GM04503 (cell line): ENCODE measurements around the gene FAM20C.
"Not testable (repeated sequence)": the region's sequence is repeated elsewhere in the genome, so short reads cannot be mapped to it uniquely, and the experiment has no call there.

Source experiments
- DNase-seq: peaks from one replicate; pipeline ENCODE4 v3.0.0-alpha.2; 2012; ENCODE audit warnings: low read depth

FAM20C gene

GRCh38 chr7:293681-294439 is 101.5 kb downstream of the FAM20C start:
- no peak for DNase-seq

- no peak for DNase-seq
Measured at GRCh38 chr7:294440-295154, 102.2 kb downstream of the FAM20C start.

- no peak for DNase-seq
Measured at GRCh38 chr7:295155-296154, 103.1 kb downstream of the FAM20C start.

- no peak for DNase-seq
Measured at GRCh38 chr7:296373-296945, 104.1 kb downstream of the FAM20C start.

- DNase-seq = not testable (repeated sequence)
Measured at GRCh38 chr7:297141-297540, 104.8 kb downstream of the FAM20C start.

GRCh38 chr7:297611-298374 is 105.4 kb downstream of the FAM20C start:
- DNase-seq = no peak

DNA sequence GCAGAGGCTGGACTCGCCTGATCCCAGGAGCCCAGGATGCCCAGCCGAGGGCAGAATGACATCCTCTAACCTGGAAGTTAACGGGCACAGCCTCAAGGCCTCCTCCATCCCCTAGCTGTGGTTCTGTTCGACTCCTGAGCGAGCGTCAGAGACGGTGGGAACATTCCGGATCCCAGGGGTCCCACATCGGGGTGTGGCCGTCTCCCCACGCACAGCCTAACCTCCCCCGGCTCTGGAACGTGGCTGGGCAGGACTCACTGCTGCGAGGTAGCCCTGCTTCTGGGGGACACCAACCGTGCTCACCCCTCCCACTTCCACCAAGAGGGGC is 106.0 kb downstream of the FAM20C start:
- no peak for DNase-seq

- DNase-seq = no peak
Measured at GRCh38 chr7:298743-299142, 106.4 kb downstream of the FAM20C start.

DNA sequence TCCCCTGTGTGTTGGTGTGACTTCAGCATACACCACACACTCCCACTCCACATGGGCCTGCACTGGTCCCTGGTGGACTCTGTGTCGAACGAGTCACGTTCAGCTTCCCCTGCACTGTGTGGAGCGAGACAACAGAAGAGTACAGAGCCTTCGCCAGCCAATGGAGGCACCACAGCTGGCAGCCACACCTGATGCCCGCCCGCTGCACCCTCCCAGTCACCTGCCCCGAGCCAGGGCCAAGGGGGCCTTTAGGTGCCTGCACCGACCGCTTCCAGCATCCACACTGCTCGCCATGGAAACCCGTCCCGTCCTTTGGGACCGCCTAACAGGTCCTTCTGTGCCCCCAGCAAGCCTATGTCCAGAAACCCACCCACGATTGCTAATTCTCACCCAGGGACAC is 106.8 kb downstream of the FAM20C start:
- DNase-seq = no peak

GRCh38 chr7:299628-300027 is 107.3 kb downstream of the FAM20C start:
- no peak for DNase-seq

DNA sequence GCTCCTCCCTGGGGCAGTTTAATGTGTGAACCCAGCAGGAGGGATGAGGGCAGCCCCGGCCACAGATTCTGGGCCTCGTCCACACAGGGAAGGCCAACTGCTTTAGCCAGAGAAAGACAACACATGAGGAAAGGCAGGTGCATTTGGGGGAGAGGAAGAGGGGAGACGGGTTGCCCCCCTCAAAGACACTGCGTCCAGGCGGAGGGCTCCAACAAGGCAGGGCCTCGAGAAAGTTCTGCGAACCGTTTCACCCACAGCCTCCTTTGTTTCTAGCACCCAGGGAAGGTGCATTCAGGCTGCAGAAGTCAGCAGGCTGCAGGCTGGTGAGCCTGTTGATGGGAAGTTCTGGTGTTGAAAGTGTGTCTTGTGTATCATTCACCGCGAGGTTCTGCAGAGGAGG is 107.7 kb downstream of the FAM20C start:
- no peak for DNase-seq

DNA sequence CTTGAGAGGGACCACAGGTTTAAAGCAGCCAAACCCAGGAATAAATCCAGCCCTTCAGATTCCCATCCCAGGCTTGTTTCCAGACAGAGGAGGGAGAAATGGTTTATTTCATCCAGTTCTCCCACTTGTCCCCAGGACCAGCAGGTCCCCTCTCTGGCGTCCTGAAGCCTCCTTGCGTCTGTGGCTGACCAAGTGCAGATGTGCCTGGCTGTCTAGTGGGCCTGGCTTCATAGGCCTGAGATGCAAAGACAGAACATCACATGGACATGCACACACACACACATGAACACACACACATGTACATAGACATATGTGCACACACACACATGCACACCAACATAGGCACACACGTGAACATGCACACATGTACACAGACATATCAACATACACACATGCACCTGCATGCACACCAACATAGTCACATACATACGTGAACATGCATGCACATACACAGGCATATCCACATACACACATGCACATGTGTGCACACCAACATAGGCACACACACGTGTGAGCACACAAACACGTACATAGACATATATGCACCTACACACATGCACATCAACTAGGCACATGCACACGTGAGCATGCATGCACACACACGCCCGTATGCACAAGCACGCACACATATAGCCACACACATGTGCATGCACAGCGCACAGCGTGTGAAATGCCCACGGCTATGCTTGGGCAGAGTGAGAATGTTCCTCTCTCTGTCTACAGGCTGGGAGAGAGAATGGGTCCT is 108.3 kb downstream of the FAM20C start:
- no peak for DNase-seq

DNA sequence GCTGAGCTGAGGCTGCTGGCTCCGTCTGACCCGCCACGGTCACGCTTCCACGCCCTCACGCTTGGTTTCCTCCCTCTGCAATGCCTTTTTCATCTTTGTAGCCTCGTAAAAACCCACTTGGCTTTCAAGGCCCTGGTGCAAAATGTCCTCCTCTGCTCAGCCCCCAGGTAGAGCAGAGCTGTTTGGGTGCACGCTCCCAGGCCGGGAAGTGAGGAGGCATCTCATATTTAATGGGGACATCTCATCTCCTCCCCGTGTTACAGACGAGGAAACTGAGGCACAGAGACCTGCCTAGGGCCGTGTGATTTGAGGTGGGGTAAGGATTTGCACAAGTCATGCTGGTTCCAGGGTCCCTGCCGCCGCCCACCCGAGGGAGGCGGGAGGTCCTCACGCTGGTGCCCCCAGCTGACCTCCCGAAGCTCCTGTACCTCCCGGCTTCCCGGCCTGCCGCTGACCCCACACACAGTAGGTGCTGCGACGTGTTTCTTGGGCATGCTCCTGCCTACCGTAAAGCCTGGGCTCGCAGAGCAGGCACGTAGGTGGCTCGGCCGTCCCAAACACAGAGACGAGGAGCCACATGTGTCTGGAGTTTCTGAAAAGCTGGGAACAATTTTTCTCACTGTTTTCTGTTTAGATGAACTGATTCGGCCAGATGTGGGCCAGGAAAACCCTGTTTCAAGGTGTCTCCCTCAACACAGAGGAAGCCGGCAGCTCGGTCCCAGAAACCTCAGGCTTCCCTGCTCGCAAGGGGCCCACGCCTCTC is 109.1 kb downstream of the FAM20C start:
- DNase-seq = no peak

- no peak for DNase-seq
Measured at GRCh38 chr7:302054-302992, 110.0 kb downstream of the FAM20C start.

DNA sequence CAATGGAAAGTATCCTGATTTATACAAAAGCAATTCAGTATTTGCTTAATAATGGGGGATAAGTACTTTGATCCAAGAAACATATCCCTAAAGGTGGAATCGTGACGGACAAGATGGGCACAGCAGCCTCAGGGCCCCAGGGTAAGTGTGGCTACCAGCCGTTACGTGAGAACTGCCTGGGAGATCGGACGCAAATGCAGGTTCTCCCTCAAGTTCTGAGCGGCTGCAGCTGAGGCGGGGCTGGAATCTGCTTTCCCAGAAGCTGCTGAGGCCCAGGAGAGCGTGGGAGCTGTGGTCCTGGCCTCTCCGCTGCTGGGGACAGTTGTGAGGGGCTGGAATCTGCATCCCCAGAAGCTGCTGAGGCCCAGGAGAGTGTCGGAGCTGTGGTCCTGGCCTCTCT is 111.1 kb downstream of the FAM20C start:
- no peak for DNase-seq

- DNase-seq = no peak
Measured at GRCh38 chr7:303884-304573, 111.7 kb downstream of the FAM20C start.

DNA sequence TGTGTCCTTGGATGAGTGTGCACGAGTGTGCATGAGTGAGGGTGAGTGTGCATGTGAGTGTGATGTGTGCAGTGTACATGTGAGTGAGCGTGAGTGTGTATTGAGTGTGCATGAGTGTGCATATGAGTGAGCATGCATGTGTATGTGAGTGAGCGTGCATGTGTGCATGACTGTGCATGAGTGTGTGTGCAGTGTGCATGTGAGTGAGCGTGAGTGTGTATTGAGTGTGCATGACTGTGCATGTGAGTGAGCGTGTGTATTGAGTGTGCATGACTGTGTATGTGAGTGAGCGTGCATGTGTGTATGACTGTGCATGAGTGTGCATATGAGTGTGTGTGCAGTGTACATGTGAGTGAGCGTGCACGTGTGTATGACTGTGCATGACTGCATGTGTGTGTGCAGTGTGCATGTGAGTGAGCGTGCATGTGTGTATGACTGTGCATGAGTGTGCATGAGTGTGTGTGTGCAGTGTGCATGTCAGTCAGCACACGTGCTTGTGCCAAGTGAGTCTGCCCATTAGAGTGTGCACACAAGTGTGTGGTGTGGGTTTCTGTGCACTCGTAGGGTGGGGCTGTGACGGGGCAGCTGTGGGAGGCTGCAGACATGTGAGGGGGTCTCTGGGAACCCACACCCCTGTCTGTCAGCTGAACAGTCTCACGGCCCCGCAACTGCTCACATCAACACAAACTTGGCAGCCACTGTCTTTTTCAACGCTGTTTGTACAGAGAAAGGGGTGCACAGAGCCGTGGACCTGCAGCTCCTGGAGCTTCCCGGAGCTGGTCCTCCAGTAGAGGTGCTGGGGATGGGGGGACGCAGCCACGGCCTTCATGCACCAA is 112.4 kb downstream of the FAM20C start:
- no peak for DNase-seq
